K562 (cell line): ENCODE measurements around the gene NACC1. TPM values are rescaled to one million over a fixed set of nuclear protein-coding genes. Genes with fewer than 3 reads are reported as not detected.

Experiments
- ARID1B ChIP-seq: fragments of 450-650 bp; IDR thresholded peaks from 2 replicates; pipeline ENCODE4 v1.6.1; 2016; ENCODE audit warnings: antibody characterized with exemption, mild to moderate bottlenecking, inconsistent platforms
- ATF1 ChIP-seq, 2 experiments: fragments of 450-650 bp in 1 of 2; IDR thresholded peaks; 2 replicates each; pipeline ENCODE4 v1.6.1; 2016; ENCODE audit warnings: missing compliant biosample characterization in 1 of 2, missing genetic modification characterization in 1 of 2
- DNMT1 ChIP-seq: fragments of 450-650 bp; IDR thresholded peaks from 2 replicates; pipeline ENCODE4 v1.6.1; 2016; ENCODE audit warnings: antibody characterized with exemption, mild to moderate bottlenecking
- ELF2 ChIP-seq: fragments of 250-450 bp; sonication (Bioruptor Pico); IDR thresholded peaks from 2 replicates; pipeline ENCODE4 v1.5.0; 2021; ENCODE audit warnings: mild to moderate bottlenecking
- HLTF ChIP-seq: fragments of 450-650 bp; IDR thresholded peaks from 2 replicates; pipeline ENCODE4 v1.6.1; 2016
- HMGN3 ChIP-seq: IDR thresholded peaks from 2 replicates; pipeline ENCODE4 v1.6.1; 2011; ENCODE audit warnings: borderline replicate concordance, low read depth, mild to moderate bottlenecking, mixed read lengths, low read length; ENCODE audit not compliant: insufficient read length; ENCODE audit errors: extremely low read depth
- HNRNPL ChIP-seq: fragments of 200-400 bp; formaldehyde crosslinking; IDR thresholded peaks from 2 replicates; pipeline ENCODE4 v1.6.1; 2017; ENCODE audit warnings: low read depth, mild to moderate bottlenecking, low read length
- HSF4 ChIP-seq: fragments of 250-450 bp; sonication (Bioruptor Pico); IDR thresholded peaks from 2 replicates; pipeline ENCODE4 v2.1.2; 2022; ENCODE audit warnings: mild to moderate bottlenecking, moderate library complexity, borderline replicate concordance
- KAT7 ChIP-seq: sonication (generic); formaldehyde crosslinking; IDR thresholded peaks from 2 replicates; pipeline ENCODE4 v1.8.0; 2022; ENCODE audit warnings: missing genetic modification reagents, mild to moderate bottlenecking, borderline replicate concordance
- NONO ChIP-seq, 2 experiments: fragments of 200-400 bp in 1 of 2; fragments of 450-650 bp in 1 of 2; formaldehyde crosslinking in 1 of 2; IDR thresholded peaks; 2 replicates each; pipeline ENCODE4 v1.6.1; 2017; ENCODE audit warnings: low read depth in 2 of 2, mild to moderate bottlenecking in 2 of 2, moderate library complexity in 2 of 2, low read length in 1 of 2
- POLR2G ChIP-seq: fragments of 200-400 bp; formaldehyde crosslinking; IDR thresholded peaks from 2 replicates; pipeline ENCODE4 v1.6.1; 2017; ENCODE audit warnings: low read depth, mild to moderate bottlenecking, antibody characterized with exemption, low read length, moderate library complexity
- POU5F1 ChIP-seq: fragments of 150-350 bp; IDR thresholded peaks from 2 replicates; pipeline ENCODE4 v1.6.1; 2014; ENCODE audit warnings: borderline replicate concordance, low read length, low read depth, mild to moderate bottlenecking; ENCODE audit not compliant: partially characterized antibody
- TEAD1 ChIP-seq, 2 experiments: fragments of 450-650 bp in 1 of 2; sonication (generic) in 1 of 2; formaldehyde crosslinking; IDR thresholded peaks; 2 replicates each; pipeline versions ENCODE4 v1.4.0 to v1.8.0; 2020 to 2022; ENCODE audit warnings: mild to moderate bottlenecking in 2 of 2, missing genetic modification reagents in 1 of 2
- TFAP4 ChIP-seq: sonication (generic); formaldehyde crosslinking; IDR thresholded peaks from 2 replicates; pipeline ENCODE4 v1.8.0; 2022; ENCODE audit warnings: missing genetic modification reagents, mild to moderate bottlenecking, moderate library complexity, borderline replicate concordance
- TFE3 ChIP-seq: fragments of 450-650 bp; formaldehyde crosslinking; IDR thresholded peaks from 2 replicates; pipeline ENCODE4 v1.4.0; 2020; ENCODE audit warnings: mild to moderate bottlenecking, mixed read lengths
- ZFX ChIP-seq: sonication (generic); formaldehyde crosslinking; IDR thresholded peaks from 2 replicates; pipeline ENCODE4 v1.8.0; 2022; ENCODE audit warnings: mild to moderate bottlenecking, missing genetic modification reagents, moderate library complexity
- ZNF12 ChIP-seq: sonication (generic); formaldehyde crosslinking; IDR thresholded peaks from 2 replicates; pipeline ENCODE4 v1.4.0; 2020; ENCODE audit warnings: mild to moderate bottlenecking, missing genetic modification reagents
- ZNF133 ChIP-seq: fragments of 250-450 bp; sonication (Bioruptor Pico); IDR thresholded peaks from 2 replicates; pipeline ENCODE4 v1.4.0; 2020; ENCODE audit warnings: mild to moderate bottlenecking
- ZNF512 ChIP-seq: IDR thresholded peaks from 2 replicates; pipeline ENCODE4 v1.6.1; 2016; ENCODE audit warnings: missing genetic modification characterization, missing compliant biosample characterization
- ZNF766 ChIP-seq: fragments of 200-800 bp; sonication (Bioruptor generic); conservative IDR thresholded peaks from 2 replicates; pipeline ENCODE4 v1.6.1; 2016; ENCODE audit warnings: missing genetic modification characterization, missing compliant biosample characterization
- ZSCAN32 ChIP-seq: fragments of 450-650 bp; formaldehyde crosslinking; IDR thresholded peaks from 2 replicates; pipeline ENCODE4 v1.4.0; 2020; ENCODE audit warnings: mild to moderate bottlenecking, moderate library complexity
- polyA plus RNA-seq, 8 experiments: library from polyadenylated mRNA; depleted of rRNA in 4 of 8; stranded (reverse) in 5 of 8; unstranded in 3 of 8; fragments of >200 nt; fragmentation: Nextera tagmentation in 2 of 8; fragmentation: Illumina TruSeq in 1 of 8; extraction: Ambion mirVana in 2 of 8; extraction: Trizol in 1 of 8; gene quantifications; 2 replicates each; pipeline versions ENCODE4 v1.2.1 to v1.2.3, GENCODE V29; 2011 to 2014; ENCODE audit warnings: inconsistent platforms in 1 of 8, missing spikeins in 1 of 8
- total RNA-seq, 7 experiments: library from RNA; depleted of rRNA in 6 of 7; stranded (reverse); fragments of >200 nt in 6 of 7; fragmentation: Illumina TruSeq in 2 of 7; extraction: Trizol in 2 of 7; gene quantifications; 2 replicates each; pipeline versions ENCODE4 v1.2.1 to v1.2.3, GENCODE V29; 2011 to 2021; ENCODE audit warnings: low replicate concordance in 1 of 7

The NACC1 gene
- total and polyA plus RNA-seq, 9 of the 15 experiments (the other 6 are each of a cell fraction or from before 2014, with no cell fraction given) = 0.04 to 96.6 (median 25.8) TPM

- no peak for TF ChIP-seq TFAP4 (CRISPR knock-in tag)
- no peak for TF ChIP-seq ATF1 (CRISPR knock-in tag; IDR thresholded peaks at IDR 0.05)
- TF ChIP-seq ATF1 (tag; IDR thresholded peaks at IDR 0.05) = no peak
- TF ChIP-seq ZNF512 (tag) = no peak
- TF ChIP-seq ZSCAN32 (CRISPR knock-in tag) = no peak
- 0 out of 4 replicates have a peak, but pooled peaks of 1 of the 2 experiments have one; percentile 39 for TF ChIP-seq NONO (IDR thresholded peaks at IDR 0.05; ENCODE audit: low read depth in 2 of 2, low read length in 1 of 2)
- no peak for TF ChIP-seq ELF2
- no peak for TF ChIP-seq ZNF12 (CRISPR knock-in tag)
- TF ChIP-seq DNMT1 = no peak
- TF ChIP-seq ZNF766 = peak; percentile 62; the same call in 1 of the 2 replicates
- peak; percentile 67 for TF ChIP-seq POLR2G
- peak in 1 of 2 experiments; percentile 8; a peak in 1 of 4 replicates for TF ChIP-seq TEAD1 (CRISPR knock-in tag; IDR thresholded peaks at IDR 0.05)
- no peak for TF ChIP-seq ZNF133 (CRISPR knock-in tag)
- no peak for TF ChIP-seq HSF4 (CRISPR knock-in tag)
- TF ChIP-seq ZFX (CRISPR knock-in tag) = no peak
- peak; percentile 95 for TF ChIP-seq HNRNPL
- TF ChIP-seq HMGN3 = peak; percentile 2
- 0 out of 2 replicates have a peak, but pooled peaks have one; percentile 54 for TF ChIP-seq KAT7
- TF ChIP-seq HLTF = no peak
- TF ChIP-seq POU5F1 = no peak
- no peak for TF ChIP-seq TFE3 (CRISPR knock-in tag)
- TF ChIP-seq ARID1B = no peak
Measured at GRCh38 chr19:13149628-13150186, 31.6 kb downstream of the NACC1 start (continued).
